Lower leg skin (tissue), 3 donors: Measurements from ENCODE around the gene HOXB9.

Experiments used
- CTCF ChIP-seq, 3 donors: fragments of 450-650 bp; IDR thresholded peaks; one replicate each; pipeline ENCODE4 v1.5.1; 2016; ENCODE audit warnings: antibody characterized with exemption in 3 of 3, mild to moderate bottlenecking in 3 of 3, moderate library complexity in 2 of 3
- POLR2A ChIP-seq, 2 donors: fragments of 450-650 bp; IDR thresholded peaks; one replicate each; pipeline ENCODE4 v1.6.1; 2016 to 2017; ENCODE audit warnings: antibody characterized with exemption in 2 of 2, mild to moderate bottlenecking in 1 of 2, moderate library complexity in 1 of 2

GRCh38 chr17:48631693-48632578 is 5.8 kb upstream of the HOXB9 start:
- no peak for TF ChIP-seq POLR2A (IDR thresholded peaks at IDR 0.05)
- no peak for TF ChIP-seq CTCF (IDR thresholded peaks at IDR 0.05)
